Liver (tissue), 3 donors: ENCODE data around the gene DNAJC11.

Experiments used
- EGR1 ChIP-seq, 2 donors: IDR thresholded peaks; 2 replicates each; pipeline ENCODE4 v1.6.1; 2016 to 2018; ENCODE audit warnings: antibody characterized with exemption in 2 of 2, low read depth in 2 of 2
- FOXA1 ChIP-seq: IDR thresholded peaks from 2 replicates; pipeline ENCODE4 v1.6.1; 2016; ENCODE audit warnings: antibody characterized with exemption
- GABPA ChIP-seq, 2 donors: IDR thresholded peaks in 1 of 2; conservative IDR thresholded peaks in 1 of 2; 2 replicates each; pipeline ENCODE4 v1.6.1; 2016; ENCODE audit warnings: antibody characterized with exemption in 2 of 2, mild to moderate bottlenecking in 1 of 2, moderate library complexity in 1 of 2
- HNF4A ChIP-seq, 2 donors: conservative IDR thresholded peaks; 2 replicates each; pipeline ENCODE4 v1.6.1; 2016; ENCODE audit warnings: antibody characterized with exemption in 2 of 2, mild to moderate bottlenecking in 2 of 2
- JUND ChIP-seq, 2 donors: IDR thresholded peaks; 2 replicates each; pipeline ENCODE4 v1.6.1; 2016; ENCODE audit warnings: antibody characterized with exemption in 2 of 2
- RAD21 ChIP-seq, 2 donors: IDR thresholded peaks; 2 replicates each; pipeline ENCODE4 v1.6.1; 2016; ENCODE audit warnings: antibody characterized with exemption in 2 of 2, mild to moderate bottlenecking in 2 of 2
- SP1 ChIP-seq: IDR thresholded peaks from 2 replicates; pipeline ENCODE4 v1.6.1; 2018; ENCODE audit warnings: antibody characterized with exemption, mild to moderate bottlenecking
- TAF1 ChIP-seq: conservative IDR thresholded peaks from 2 replicates; pipeline ENCODE4 v1.6.1; 2016; ENCODE audit warnings: antibody characterized with exemption, mild to moderate bottlenecking
- YY1 ChIP-seq: IDR thresholded peaks from 2 replicates; pipeline ENCODE4 v1.6.1; 2016; ENCODE audit warnings: antibody characterized with exemption, mild to moderate bottlenecking
- TF ChIP-seq, protein P1 (sequence below): IDR thresholded peaks from 2 replicates; pipeline ENCODE4 v1.6.1; 2016; ENCODE audit warnings: antibody characterized with exemption, mild to moderate bottlenecking
- TF ChIP-seq, protein P2 (sequence below): fragments of 150-350 bp; IDR thresholded peaks from 2 replicates; pipeline ENCODE4 v1.5.1; 2017; ENCODE audit warnings: improper control_type of control experiment, low read depth, low read length; ENCODE audit not compliant: missing input control
- TF ChIP-seq, protein P3 (sequence below): IDR thresholded peaks from 2 replicates; pipeline ENCODE4 v1.6.1; 2016; ENCODE audit warnings: antibody characterized with exemption
- TF ChIP-seq, protein P4 (sequence below): IDR thresholded peaks from 2 replicates; pipeline ENCODE4 v1.6.1; 2016; ENCODE audit warnings: antibody characterized with exemption
- TF ChIP-seq, protein P5 (sequence below): IDR thresholded peaks from 2 replicates; pipeline ENCODE4 v1.6.1; 2016; ENCODE audit warnings: antibody characterized with exemption
- donor health status: healthy.
- donor health status: healthy.

DNA sequence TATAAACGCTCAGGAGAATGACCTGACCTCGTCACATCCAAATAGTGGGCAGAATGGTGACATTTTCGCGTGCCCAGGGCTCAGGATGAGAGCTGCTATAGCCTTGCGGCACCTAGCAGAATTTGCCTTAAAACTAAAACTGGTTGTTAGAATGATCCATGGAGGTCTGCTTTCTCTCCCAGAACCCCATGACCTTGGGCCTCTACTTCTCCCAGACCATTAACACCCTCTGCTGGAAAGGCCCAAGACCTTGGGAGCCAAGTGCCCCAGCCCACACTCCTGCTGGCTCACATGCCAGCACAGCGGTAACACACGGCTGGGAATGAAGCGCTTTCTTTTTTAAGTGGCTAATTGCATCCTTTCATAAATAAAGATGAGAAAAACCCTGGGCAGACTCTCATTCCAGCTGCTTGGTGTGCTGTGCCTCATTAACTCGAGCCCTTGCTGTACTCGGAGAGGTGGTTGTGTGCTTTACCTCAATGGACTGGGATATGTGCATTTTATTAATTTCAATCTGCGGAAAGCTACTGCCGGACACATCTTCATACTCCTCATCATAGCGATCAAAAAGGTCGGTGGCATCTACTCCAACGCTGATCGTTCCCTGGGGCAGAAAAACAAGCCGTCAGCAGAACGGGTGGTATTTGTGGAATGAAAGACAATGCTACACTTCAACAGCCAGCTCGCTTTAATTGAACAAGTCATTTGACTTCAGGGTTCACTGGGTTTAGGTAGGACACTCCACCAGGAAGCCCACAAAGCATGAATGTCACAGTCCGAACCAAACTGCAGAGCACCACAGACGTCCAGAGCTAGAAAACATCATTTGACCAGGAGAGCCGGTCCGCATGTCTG lies 48.0 kb downstream of the DNAJC11 start:
- TF ChIP-seq, protein P1, sequence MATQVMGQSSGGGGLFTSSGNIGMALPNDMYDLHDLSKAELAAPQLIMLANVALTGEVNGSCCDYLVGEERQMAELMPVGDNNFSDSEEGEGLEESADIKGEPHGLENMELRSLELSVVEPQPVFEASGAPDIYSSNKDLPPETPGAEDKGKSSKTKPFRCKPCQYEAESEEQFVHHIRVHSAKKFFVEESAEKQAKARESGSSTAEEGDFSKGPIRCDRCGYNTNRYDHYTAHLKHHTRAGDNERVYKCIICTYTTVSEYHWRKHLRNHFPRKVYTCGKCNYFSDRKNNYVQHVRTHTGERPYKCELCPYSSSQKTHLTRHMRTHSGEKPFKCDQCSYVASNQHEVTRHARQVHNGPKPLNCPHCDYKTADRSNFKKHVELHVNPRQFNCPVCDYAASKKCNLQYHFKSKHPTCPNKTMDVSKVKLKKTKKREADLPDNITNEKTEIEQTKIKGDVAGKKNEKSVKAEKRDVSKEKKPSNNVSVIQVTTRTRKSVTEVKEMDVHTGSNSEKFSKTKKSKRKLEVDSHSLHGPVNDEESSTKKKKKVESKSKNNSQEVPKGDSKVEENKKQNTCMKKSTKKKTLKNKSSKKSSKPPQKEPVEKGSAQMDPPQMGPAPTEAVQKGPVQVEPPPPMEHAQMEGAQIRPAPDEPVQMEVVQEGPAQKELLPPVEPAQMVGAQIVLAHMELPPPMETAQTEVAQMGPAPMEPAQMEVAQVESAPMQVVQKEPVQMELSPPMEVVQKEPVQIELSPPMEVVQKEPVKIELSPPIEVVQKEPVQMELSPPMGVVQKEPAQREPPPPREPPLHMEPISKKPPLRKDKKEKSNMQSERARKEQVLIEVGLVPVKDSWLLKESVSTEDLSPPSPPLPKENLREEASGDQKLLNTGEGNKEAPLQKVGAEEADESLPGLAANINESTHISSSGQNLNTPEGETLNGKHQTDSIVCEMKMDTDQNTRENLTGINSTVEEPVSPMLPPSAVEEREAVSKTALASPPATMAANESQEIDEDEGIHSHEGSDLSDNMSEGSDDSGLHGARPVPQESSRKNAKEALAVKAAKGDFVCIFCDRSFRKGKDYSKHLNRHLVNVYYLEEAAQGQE: no peak
- no peak for TF ChIP-seq SP1
- TF ChIP-seq, protein P2, sequence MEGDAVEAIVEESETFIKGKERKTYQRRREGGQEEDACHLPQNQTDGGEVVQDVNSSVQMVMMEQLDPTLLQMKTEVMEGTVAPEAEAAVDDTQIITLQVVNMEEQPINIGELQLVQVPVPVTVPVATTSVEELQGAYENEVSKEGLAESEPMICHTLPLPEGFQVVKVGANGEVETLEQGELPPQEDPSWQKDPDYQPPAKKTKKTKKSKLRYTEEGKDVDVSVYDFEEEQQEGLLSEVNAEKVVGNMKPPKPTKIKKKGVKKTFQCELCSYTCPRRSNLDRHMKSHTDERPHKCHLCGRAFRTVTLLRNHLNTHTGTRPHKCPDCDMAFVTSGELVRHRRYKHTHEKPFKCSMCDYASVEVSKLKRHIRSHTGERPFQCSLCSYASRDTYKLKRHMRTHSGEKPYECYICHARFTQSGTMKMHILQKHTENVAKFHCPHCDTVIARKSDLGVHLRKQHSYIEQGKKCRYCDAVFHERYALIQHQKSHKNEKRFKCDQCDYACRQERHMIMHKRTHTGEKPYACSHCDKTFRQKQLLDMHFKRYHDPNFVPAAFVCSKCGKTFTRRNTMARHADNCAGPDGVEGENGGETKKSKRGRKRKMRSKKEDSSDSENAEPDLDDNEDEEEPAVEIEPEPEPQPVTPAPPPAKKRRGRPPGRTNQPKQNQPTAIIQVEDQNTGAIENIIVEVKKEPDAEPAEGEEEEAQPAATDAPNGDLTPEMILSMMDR: no peak
- TF ChIP-seq, protein P3, sequence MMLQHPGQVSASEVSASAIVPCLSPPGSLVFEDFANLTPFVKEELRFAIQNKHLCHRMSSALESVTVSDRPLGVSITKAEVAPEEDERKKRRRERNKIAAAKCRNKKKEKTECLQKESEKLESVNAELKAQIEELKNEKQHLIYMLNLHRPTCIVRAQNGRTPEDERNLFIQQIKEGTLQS: no peak
- TF ChIP-seq GABPA (IDR thresholded peaks at IDR 0.05 in 1 of 2, conservative IDR thresholded peaks at IDR 0.05 in 1 of 2): no peak
- TF ChIP-seq, protein P4, sequence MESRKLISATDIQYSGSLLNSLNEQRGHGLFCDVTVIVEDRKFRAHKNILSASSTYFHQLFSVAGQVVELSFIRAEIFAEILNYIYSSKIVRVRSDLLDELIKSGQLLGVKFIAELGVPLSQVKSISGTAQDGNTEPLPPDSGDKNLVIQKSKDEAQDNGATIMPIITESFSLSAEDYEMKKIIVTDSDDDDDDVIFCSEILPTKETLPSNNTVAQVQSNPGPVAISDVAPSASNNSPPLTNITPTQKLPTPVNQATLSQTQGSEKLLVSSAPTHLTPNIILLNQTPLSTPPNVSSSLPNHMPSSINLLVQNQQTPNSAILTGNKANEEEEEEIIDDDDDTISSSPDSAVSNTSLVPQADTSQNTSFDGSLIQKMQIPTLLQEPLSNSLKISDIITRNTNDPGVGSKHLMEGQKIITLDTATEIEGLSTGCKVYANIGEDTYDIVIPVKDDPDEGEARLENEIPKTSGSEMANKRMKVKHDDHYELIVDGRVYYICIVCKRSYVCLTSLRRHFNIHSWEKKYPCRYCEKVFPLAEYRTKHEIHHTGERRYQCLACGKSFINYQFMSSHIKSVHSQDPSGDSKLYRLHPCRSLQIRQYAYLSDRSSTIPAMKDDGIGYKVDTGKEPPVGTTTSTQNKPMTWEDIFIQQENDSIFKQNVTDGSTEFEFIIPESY: no peak
- no peak for TF ChIP-seq YY1
- TF ChIP-seq, protein P5, sequence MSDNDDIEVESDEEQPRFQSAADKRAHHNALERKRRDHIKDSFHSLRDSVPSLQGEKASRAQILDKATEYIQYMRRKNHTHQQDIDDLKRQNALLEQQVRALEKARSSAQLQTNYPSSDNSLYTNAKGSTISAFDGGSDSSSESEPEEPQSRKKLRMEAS: no peak
- no peak for TF ChIP-seq RAD21 (IDR thresholded peaks at IDR 0.05)
- TF ChIP-seq TAF1: no peak
- no peak for TF ChIP-seq EGR1 (IDR thresholded peaks at IDR 0.05; ENCODE audit: low read depth in 2 of 2)
- no peak for TF ChIP-seq JUND (IDR thresholded peaks at IDR 0.05)
- TF ChIP-seq FOXA1: no peak
- TF ChIP-seq HNF4A (conservative IDR thresholded peaks at IDR 0.05): no peak
